Measurements from ENCODE around the gene PDGFRB. TPM values are rescaled to one million over a fixed set of nuclear protein-coding genes. Genes with fewer than 3 reads are reported as not detected.
A peak's percentile ranks its signal among the peaks of the same experiment; 100 is the strongest.

The PDGFRB gene
- polyA plus RNA-seq, 3 donors = 0.04 to 0.99 (median 0.20) TPM

DNA sequence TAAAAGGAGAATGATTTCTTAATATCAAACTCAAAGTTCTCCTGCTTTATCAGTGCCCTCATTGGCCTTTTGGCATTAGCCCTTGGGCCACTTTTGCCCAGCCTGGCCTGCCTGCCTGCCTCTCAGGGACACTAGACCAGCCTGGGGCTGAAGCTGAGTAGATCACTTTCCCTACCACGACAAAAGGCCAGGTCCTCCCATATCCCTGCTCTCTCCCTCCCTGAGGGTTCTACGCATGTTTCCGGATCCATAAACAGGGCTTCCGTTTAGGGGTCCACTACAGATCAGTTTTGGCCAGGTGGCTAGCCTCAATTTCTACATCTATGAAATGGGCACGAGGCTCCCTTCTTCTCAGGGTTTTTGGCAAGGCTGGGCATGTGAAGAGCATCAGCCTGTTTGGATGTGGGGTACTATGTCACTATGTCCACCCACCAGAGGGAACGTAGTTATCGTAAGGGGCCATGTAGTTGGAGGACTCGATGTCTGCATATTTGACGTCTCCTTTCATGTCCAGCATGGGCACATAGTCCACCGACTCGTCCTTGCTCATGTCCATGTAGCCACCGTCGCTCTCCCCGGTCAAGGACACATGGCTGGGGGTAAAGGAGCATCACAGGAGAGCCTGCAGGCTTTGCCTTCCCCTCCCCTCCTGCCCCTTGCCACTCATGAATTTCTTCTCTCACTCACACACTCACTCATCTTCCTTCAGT lies 34.0 kb downstream of the PDGFRB start:
- Histone ChIP-seq H3K4me2 (replicated peaks; ENCODE audit: extremely low read depth, low read length, poor library complexity, severe bottlenecking) (peak overlapping the region; percentile 21), H3K9ac (ENCODE audit: insufficient read depth, low read length, poor library complexity, severe bottlenecking) (no peak overlapping the region), H4K20me1 (ENCODE audit: insufficient read depth, low read length) (no peaks in the 10 kb centered on the region), H3K4me3 (replicated peaks in 1 of 3; ENCODE audit: low read depth in 2 of 3, low read length in 3 of 3) (peak overlapping the region in 1 of 3 experiments; percentile 9), H3K36me3 (replicated peaks in 1 of 2; ENCODE audit: control insufficient read depth in 1 of 2, insufficient read depth in 2 of 2, low read length in 2 of 2) (no peaks in the 10 kb centered on the region), H3K27me3 (ENCODE audit: control insufficient read depth in 2 of 2, insufficient read depth in 2 of 2, low read length in 2 of 2) (no peaks in the 10 kb centered on the region), H3K27ac (ENCODE audit: low read depth in 1 of 2, low read length in 2 of 2) (peak overlapping the region in 1 of 2 donors; percentile 86), H3K9me3 (replicated peaks in 1 of 2; ENCODE audit: control insufficient read depth in 1 of 2, insufficient read depth in 1 of 2, low read length in 2 of 2) (no peaks in the 10 kb centered on the region), H2AFZ (ENCODE audit: insufficient read depth, low read depth, low read length, poor library complexity, severe bottlenecking) (peak overlapping the region; percentile 43), H3K79me2 (ENCODE audit: insufficient read depth, low read length) (no peaks in the 10 kb centered on the region), H3K4me1 (ENCODE audit: control insufficient read depth in 1 of 2, insufficient read depth in 2 of 2, low read length in 2 of 2) (peaks cover 42 to 49% of the 10 kb centered on the region in 2 donors)
- H3K9me3 Mint-ChIP-seq = no peaks in the 10 kb centered on the region
- intact Hi-C loops (cut with micrococcal nuclease) = loop anchor here (5.0 kb wide), 1 partner anchor 34 kb away; the partner anchor contains the start of gene CSF1R (in 2 of the 2)
- H3K4me1 Mint-ChIP-seq = peaks cover 51% of the 10 kb centered on the region
- WGBS (ENCODE audit: insufficient coverage) = 100% methylated on average over 12 of the region's 14 CpGs
- no peaks in the 10 kb centered on the region for H3K36me3 Mint-ChIP-seq
- H3K27me3 Mint-ChIP-seq (ENCODE audit: low read depth in 3 of 3) = peaks cover 0 to 4% (median 2%) of the 10 kb centered on the region in 3 donors
- H3K27ac Mint-ChIP-seq = peak overlapping the region; percentile 82 to 95 (median 89)
- H3K4me3 Mint-ChIP-seq = peak overlapping the region in 1 of 2 donors; percentile 68
- TF ChIP-seq, protein P1, sequence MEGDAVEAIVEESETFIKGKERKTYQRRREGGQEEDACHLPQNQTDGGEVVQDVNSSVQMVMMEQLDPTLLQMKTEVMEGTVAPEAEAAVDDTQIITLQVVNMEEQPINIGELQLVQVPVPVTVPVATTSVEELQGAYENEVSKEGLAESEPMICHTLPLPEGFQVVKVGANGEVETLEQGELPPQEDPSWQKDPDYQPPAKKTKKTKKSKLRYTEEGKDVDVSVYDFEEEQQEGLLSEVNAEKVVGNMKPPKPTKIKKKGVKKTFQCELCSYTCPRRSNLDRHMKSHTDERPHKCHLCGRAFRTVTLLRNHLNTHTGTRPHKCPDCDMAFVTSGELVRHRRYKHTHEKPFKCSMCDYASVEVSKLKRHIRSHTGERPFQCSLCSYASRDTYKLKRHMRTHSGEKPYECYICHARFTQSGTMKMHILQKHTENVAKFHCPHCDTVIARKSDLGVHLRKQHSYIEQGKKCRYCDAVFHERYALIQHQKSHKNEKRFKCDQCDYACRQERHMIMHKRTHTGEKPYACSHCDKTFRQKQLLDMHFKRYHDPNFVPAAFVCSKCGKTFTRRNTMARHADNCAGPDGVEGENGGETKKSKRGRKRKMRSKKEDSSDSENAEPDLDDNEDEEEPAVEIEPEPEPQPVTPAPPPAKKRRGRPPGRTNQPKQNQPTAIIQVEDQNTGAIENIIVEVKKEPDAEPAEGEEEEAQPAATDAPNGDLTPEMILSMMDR (IDR thresholded peaks at IDR 0.05) = no peak
- no peak for DNase-seq

DNA sequence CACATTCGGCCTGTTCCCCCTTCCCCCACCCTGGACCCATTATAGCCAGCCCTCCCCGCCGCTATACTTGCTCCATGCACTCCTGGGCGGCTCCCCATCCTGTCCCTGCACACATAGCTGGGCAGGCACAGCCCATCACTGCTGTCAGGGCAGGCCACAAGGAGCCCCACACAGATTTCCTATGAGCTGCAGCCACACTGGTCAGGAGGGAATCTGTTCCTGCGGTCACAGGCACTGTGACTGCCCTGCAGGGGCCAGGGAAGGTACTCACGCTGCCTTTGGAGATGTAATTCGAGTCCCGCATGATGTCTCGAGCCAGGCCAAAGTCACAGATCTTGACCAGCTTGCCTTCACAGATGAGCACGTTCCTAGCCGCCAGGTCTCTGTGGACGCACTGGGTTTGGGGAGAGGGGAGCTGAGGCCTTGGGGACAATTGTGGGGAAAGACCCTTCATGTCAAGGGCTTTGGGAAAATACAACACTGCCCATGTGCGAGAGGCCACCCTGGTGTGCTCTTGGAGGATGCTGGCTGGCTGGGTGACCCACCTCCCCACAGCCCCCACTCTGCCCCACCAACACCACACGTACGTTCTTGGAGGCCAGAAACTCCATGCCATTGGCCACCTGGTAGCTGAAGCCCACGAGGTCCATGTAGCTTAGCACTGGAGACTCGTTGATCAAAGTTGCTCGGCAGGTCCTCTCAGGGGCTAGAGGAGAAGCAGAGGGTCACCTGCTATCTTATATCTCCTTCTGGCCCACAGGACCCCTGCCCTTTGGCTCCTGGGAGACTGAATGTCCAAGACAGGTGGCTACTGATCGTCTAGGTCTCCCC lies 34.8 kb downstream of the PDGFRB start:
- H3K9me3 Mint-ChIP-seq = no peaks in the 10 kb centered on the region
- 94% methylated on average over 13 of the region's 19 CpGs for WGBS (ENCODE audit: insufficient coverage)
- Histone ChIP-seq H4K20me1 (ENCODE audit: insufficient read depth, low read length) (no peaks in the 10 kb centered on the region), H3K9me3 (replicated peaks in 1 of 2; ENCODE audit: control insufficient read depth in 1 of 2, insufficient read depth in 1 of 2, low read length in 2 of 2) (no peaks in the 10 kb centered on the region), H3K79me2 (ENCODE audit: insufficient read depth, low read length) (no peaks in the 10 kb centered on the region), H3K27me3 (ENCODE audit: control insufficient read depth in 2 of 2, insufficient read depth in 2 of 2, low read length in 2 of 2) (no peaks in the 10 kb centered on the region), H3K27ac (ENCODE audit: low read depth in 1 of 2, low read length in 2 of 2) (no peak overlapping the region), H3K9ac (ENCODE audit: insufficient read depth, low read length, poor library complexity, severe bottlenecking) (no peak overlapping the region), H3K4me1 (ENCODE audit: control insufficient read depth in 1 of 2, insufficient read depth in 2 of 2, low read length in 2 of 2) (peaks cover 42 to 50% of the 10 kb centered on the region in 2 donors), H3K36me3 (replicated peaks in 1 of 2; ENCODE audit: control insufficient read depth in 1 of 2, insufficient read depth in 2 of 2, low read length in 2 of 2) (no peaks in the 10 kb centered on the region), H3K4me2 (replicated peaks; ENCODE audit: extremely low read depth, low read length, poor library complexity, severe bottlenecking) (no peak overlapping the region), H2AFZ (ENCODE audit: insufficient read depth, low read depth, low read length, poor library complexity, severe bottlenecking) (no peak overlapping the region), H3K4me3 (replicated peaks in 1 of 3; ENCODE audit: low read depth in 2 of 3, low read length in 3 of 3) (no peak overlapping the region)
- intact Hi-C loops (cut with micrococcal nuclease) = loop anchor here (5.0 kb wide), 1 partner anchor 34 kb away; the partner anchor contains the start of gene CSF1R (in 2 of the 2)
- peak overlapping the region in 2 of 7 donors; percentile 30 to 37 for H3K27ac Mint-ChIP-seq
- no peak overlapping the region for H3K4me3 Mint-ChIP-seq
- H3K36me3 Mint-ChIP-seq = no peaks in the 10 kb centered on the region
- no peak for DNase-seq
- H3K4me1 Mint-ChIP-seq = peaks cover 48% of the 10 kb centered on the region
- peaks cover 0 to 5% (median 4%) of the 10 kb centered on the region in 3 donors for H3K27me3 Mint-ChIP-seq (ENCODE audit: low read depth in 3 of 3)
- TF ChIP-seq, protein P1 (IDR thresholded peaks at IDR 0.05) = no peak
